Measurements from ENCODE around the gene ARAP2. TPM values are rescaled to one million over a fixed set of nuclear protein-coding genes. Genes with fewer than 3 reads are reported as not detected.

Gene ARAP2
- total and polyA plus RNA-seq, 2 experiments from 2014 or later: 0.70 to 2.6 TPM

DNA sequence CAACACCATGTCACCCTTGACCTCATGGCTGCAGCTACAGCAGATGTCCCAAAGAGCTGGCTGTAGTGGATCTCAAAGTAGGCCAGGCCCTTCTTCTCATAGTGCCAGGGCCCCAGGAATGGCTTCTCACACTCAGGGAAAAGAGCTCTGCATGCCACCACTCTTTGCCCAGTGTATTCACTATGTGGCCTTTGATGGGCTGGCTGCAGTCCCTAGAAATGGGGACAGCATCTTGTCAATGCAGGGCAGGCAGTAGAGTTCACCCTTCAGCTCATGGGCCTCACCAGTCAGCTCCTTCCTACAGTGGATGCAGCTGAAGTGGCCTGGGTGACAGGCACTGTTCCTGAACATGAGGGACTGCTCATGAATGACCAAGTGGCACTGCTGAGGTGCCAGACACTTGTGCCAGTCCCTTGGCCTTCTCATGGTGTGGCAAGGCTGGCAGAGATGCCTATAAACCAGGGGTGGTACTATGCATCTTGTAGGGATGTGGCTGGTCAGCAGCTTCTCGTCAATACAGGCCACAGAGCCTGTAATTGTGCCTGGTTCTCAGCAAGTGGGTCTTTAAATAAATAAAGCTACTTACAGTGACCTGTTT, 178.9 kb downstream of the ARAP2 start:
- no peak for DNase-seq (ENCODE audit: low read depth in 1 of 2, low spot score in 1 of 2)
- Histone ChIP-seq H3K4me3 (no peak overlapping the region), H3K9me3 (ENCODE audit: low read depth) (no peaks in the 10 kb centered on the region), H3K27ac (no peak overlapping the region), H3K36me3 (no peaks in the 10 kb centered on the region), H3K4me1 (ENCODE audit: low read depth) (peaks cover 4% of the 10 kb centered on the region), H3K27me3 (no peaks in the 10 kb centered on the region)
- TF ChIP-seq, protein P1, sequence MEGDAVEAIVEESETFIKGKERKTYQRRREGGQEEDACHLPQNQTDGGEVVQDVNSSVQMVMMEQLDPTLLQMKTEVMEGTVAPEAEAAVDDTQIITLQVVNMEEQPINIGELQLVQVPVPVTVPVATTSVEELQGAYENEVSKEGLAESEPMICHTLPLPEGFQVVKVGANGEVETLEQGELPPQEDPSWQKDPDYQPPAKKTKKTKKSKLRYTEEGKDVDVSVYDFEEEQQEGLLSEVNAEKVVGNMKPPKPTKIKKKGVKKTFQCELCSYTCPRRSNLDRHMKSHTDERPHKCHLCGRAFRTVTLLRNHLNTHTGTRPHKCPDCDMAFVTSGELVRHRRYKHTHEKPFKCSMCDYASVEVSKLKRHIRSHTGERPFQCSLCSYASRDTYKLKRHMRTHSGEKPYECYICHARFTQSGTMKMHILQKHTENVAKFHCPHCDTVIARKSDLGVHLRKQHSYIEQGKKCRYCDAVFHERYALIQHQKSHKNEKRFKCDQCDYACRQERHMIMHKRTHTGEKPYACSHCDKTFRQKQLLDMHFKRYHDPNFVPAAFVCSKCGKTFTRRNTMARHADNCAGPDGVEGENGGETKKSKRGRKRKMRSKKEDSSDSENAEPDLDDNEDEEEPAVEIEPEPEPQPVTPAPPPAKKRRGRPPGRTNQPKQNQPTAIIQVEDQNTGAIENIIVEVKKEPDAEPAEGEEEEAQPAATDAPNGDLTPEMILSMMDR (IDR thresholded peaks at IDR 0.05; ENCODE audit: low read depth, low read length): no peak

DNA sequence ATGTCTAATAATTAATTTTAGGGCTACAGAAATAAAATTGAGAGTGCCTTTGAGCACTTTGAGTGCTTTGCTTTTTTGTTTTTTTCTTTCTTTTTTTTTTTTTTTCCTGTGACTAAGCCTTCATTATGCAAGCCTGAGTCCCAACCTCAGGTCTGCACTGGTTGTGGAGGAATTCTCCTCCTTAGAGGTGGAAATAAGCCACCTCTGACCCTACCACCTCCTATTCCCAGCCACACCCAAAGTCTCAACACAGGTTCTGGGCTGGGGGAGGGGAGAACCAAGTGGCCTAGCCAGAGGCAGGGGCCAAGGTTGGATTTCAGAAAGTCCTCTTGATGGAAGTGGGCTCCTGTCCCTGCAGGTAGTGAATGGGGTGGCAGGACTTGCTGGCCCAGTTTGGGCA, 180.2 kb downstream of the ARAP2 start:
- H3K27ac ChIP-seq: no peak overlapping the region
- no peaks in the 10 kb centered on the region for H3K36me3 ChIP-seq
- no peak for DNase-seq (ENCODE audit: low read depth in 1 of 2, low spot score in 1 of 2)
- H3K27me3 ChIP-seq: no peaks in the 10 kb centered on the region
- H3K4me3 ChIP-seq: no peak overlapping the region
- peaks cover 4% of the 10 kb centered on the region for H3K4me1 ChIP-seq (ENCODE audit: low read depth)
- H3K9me3 ChIP-seq (ENCODE audit: low read depth): no peaks in the 10 kb centered on the region
- TF ChIP-seq, protein P1 (IDR thresholded peaks at IDR 0.05; ENCODE audit: low read depth, low read length): no peak

DNA sequence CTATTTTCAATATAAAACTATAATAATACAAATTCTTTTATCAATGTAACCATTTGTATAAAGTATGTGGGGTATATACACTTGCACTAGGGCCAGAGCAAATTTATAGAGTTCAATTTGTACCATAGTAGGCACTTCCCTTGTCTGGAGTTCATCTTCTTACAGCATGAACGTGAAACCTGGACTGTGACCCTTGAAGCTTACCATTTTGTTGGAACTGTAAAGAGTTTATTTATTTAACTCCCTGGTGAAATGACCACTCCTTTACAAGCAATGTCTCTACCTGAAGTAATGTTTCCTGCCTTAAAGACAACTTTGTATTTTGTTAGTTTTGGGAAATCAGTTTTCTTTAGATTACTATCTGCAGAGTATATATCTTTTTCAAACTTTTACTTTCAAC, 188.2 kb downstream of the ARAP2 start:
- no peak overlapping the region for H3K27ac ChIP-seq

DNA sequence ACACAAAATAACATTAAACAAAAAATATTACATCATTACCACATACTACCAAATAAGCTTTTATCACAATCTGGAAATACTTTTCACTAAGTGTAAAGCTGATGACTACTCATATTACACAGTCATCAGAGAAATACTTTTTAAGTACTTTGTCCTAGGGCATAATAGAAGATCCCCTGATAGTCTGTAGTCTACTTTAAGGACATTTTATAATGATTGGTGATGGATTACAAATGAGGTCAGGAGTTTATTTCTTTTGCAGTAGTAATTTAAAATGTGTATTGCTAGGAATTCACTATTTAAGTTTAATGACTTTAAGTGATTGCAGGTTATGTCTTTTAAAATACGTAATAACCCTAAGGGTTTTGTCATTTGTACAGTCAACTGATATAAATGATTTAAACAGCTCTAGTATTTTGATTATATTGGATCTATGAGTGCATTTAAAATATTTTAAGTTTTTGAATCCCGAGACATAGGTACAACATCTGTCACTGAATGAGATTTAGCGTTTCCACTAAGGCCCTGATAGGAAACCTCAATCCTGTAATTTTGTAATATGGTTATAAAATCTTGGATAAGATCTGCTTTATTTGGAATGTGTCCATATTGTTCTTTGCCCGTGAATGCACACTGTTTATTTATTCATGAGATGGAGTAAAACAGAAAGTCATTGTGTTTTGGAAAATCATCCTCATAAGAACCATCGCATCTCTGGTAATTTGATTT, 189.5 kb downstream of the ARAP2 start:
- Histone ChIP-seq H3K36me3 (no peaks in the 10 kb centered on the region), H3K9me3 (ENCODE audit: low read depth) (no peaks in the 10 kb centered on the region), H3K4me1 (ENCODE audit: low read depth) (no peaks in the 10 kb centered on the region), H3K27me3 (no peaks in the 10 kb centered on the region), H3K4me3 (no peak overlapping the region), H3K27ac (no peak overlapping the region)
- TF ChIP-seq, protein P1 (IDR thresholded peaks at IDR 0.05; ENCODE audit: low read depth, low read length): no peak
- DNase-seq (ENCODE audit: low read depth in 1 of 2, low spot score in 1 of 2): no peak

More for the DNA sequence above, 188.2 kb downstream of the ARAP2 start:
- H3K27me3 ChIP-seq: no peaks in the 10 kb centered on the region
- DNase-seq (ENCODE audit: low read depth in 1 of 2, low spot score in 1 of 2): no peak
- H3K9me3 ChIP-seq (ENCODE audit: low read depth): no peaks in the 10 kb centered on the region
- TF ChIP-seq, protein P1 (IDR thresholded peaks at IDR 0.05; ENCODE audit: low read depth, low read length): no peak
- H3K4me3 ChIP-seq: no peak overlapping the region
- H3K4me1 ChIP-seq (ENCODE audit: low read depth): no peaks in the 10 kb centered on the region
- no peaks in the 10 kb centered on the region for H3K36me3 ChIP-seq

DNA sequence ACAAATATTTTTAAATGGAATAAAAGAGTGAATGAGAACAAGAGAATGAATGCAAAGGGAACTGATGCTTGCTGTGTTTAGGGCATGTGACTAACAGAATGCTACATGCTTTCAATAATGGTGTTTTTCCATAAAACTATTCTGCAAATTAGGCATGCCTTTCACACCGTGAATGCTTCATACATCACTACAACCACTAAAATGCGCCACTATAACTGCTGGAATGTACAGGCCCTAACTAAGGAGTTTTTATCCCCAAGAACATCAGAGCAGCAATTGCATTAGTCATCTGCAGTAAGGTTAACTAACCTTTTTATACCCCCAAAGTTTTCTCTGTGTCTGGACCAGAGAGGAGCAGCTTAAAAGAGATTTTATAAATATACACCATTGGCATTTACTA, 190.4 kb downstream of the ARAP2 start:
- no peaks in the 10 kb centered on the region for H3K36me3 ChIP-seq
- H3K4me1 ChIP-seq (ENCODE audit: low read depth): no peaks in the 10 kb centered on the region
- no peak for DNase-seq (ENCODE audit: low read depth in 1 of 2, low spot score in 1 of 2)
- H3K9me3 ChIP-seq (ENCODE audit: low read depth): no peaks in the 10 kb centered on the region
- H3K27ac ChIP-seq: no peak overlapping the region
- H3K27me3 ChIP-seq: no peaks in the 10 kb centered on the region
- TF ChIP-seq, protein P1 (IDR thresholded peaks at IDR 0.05; ENCODE audit: low read depth, low read length): no peak
- no peak overlapping the region for H3K4me3 ChIP-seq

Data from cardiac muscle cell (in vitro differentiated cells and primary cell).